ENCODE results near the gene NECTIN1.

DNA sequence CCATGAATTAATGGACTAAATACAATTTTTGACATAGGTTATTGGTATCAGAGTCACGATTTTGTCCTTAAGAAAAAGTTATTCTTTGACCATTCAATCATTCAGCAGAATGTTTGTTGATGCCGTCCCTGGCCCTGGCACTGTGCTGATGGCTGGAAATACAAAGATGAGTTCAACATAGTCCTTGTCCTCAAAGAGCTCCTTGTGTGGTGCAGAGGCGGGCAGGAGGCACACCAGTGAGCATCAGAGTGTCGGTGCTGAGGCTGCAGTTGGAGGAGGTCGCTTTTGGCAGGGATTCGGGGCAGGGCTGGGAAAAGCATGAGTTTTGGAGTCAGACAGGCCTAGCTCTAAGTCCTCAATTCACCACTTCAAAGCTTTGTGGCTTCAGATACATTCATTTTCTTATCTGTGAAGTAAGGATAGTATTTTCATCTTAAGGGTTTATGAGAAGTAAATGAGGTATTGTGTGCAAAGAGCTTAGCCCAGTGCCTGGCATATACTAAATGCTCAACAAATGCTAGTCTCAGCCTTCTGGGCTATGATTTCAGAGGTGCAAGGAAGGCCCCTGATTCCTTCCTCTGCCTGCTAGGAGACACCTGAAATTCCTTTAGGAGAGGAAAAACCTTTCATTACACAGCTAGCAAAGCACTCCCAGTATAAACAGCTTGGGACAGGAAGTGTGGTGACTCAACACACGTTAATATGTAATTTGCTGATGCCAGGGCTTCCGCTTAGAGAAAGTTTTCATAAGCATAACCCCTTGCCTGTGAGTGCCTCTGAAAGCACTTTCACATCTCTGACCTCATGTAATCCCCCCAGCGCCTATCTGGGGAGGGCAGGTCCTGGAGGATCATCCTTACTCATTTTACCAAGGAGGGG is 113.8 kb downstream of the NECTIN1 start:
- TF ChIP-seq CTCF (IDR thresholded peaks at IDR 0.05) (no peak), EZH2 (IDR thresholded peaks at IDR 0.05) (no peak), EZH2phosphoT487 (IDR thresholded peaks at IDR 0.05) (no peak)

Measured in neural progenitor cell (in vitro differentiated cells).